Renal cortex interstitium (tissue), 15 donors: ENCODE measurements around the gene KRTAP4-2. TPM values are rescaled to one million over a fixed set of nuclear protein-coding genes. Genes with fewer than 3 reads are reported as not detected.
"Not testable (repeated sequence)": the region's sequence is repeated elsewhere in the genome, so short reads cannot be mapped to it uniquely, and the experiment has no call there.

ENCODE experiments used
- DNase-seq, 11 donors: peaks; one replicate each; pipeline ENCODE4 v3.0.0-alpha.2; 2013; ENCODE audit warnings: low read depth in 9 of 11, low spot score in 4 of 11; ENCODE audit errors: extremely low read depth in 1 of 11
- long read RNA-seq, 16 experiments: transcript quantifications; one replicate each; lab custom pipeline, GENCODE V29; 2026
- polyA plus RNA-seq, 3 donors: library from polyadenylated mRNA; unstranded; fragments of 120-200 nt; gene quantifications; one replicate each; pipeline ENCODE4 v1.2.1, GENCODE V29; 2013; ENCODE audit not compliant: insufficient read length in 3 of 3

KRTAP4-2 gene
- polyA plus RNA-seq: not detected
- long read RNA-seq, donor 1: 0 reads
- long read RNA-seq, donor 2: 0 reads
- long read RNA-seq, donor 3: 0 reads
- long read RNA-seq, donor 4: 0 reads
- long read RNA-seq, donor 5: 0 reads
- long read RNA-seq, donor 6: 0 reads
- long read RNA-seq, donor 7: 0 reads
- long read RNA-seq, donor 8: 0 reads
- long read RNA-seq, donor 9: 0 reads
- long read RNA-seq, donor 10: 0 reads
- long read RNA-seq, donor 11: 0 reads
- long read RNA-seq, donor 12: 0 reads
- long read RNA-seq, donor 13: 0 reads
- long read RNA-seq, donor 14: 0 reads
- long read RNA-seq, donor 15: 0 reads
- long read RNA-seq, donor 16: 0 reads

DNA sequence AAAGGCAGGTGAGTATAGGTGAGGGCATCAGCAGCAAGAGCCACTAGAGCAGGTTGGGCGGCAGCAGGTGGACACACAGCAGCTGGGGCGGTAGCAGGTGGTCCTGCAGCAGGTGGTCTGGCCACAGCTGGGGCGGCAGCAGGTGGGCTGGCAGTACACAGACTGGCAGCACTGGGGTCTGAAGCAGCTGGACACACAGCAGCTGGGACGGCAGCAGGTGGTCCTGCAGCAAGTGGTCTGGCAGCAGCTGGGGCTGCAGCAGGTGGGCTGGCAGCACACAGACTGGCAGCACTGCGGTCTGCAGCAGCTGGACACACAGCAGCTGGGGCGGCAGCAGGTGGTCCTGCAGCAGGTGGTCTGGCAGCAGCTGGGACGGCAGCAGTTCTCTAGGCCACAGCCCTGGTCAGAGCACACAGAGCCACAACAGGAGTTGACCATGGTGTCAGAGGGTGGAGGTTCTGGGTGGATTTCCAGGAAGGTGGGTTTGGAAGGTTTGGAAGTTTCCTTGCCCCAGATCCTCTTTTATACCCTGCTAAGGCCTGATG, at the start of gene KRTAP4-2:
TSS of gene KRTAP4-2 (minus strand) at position 495 of the 545 bp plus-strand sequence. CDS start at position 438, 57 bp downstream.
- no peak for DNase-seq

DNA sequence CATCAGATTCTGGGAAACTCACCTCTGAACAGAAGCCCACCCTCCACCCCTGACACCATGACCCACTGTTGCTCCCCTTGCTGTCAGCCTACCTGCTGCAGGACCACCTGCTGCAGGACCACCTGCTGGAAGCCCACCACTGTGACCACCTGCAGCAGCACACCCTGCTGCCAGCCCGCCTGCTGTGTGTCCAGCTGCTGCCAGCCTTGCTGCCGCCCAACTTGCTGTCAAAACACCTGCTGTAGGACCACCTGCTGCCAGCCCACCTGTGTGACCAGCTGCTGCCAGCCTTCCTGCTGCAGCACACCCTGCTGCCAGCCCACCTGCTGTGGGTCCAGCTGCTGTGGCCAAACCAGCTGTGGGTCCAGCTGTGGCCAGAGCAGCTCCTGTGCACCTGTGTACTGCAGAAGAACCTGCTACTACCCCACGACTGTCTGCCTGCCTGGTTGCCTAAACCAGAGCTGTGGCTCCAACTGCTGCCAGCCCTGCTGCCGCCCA, 48.6 kb upstream of the KRTAP4-2 start, which contains the start of gene KRTAP9-2:
TSS of gene KRTAP9-2 (plus strand) at position 51 of the 498 bp plus-strand sequence. CDS start at position 58, 7 bp downstream.
- not testable (repeated sequence) for DNase-seq

GRCh38 chr17:41226051-41226450, 48.0 kb upstream of the KRTAP4-2 start:
- no peak for DNase-seq

DNA sequence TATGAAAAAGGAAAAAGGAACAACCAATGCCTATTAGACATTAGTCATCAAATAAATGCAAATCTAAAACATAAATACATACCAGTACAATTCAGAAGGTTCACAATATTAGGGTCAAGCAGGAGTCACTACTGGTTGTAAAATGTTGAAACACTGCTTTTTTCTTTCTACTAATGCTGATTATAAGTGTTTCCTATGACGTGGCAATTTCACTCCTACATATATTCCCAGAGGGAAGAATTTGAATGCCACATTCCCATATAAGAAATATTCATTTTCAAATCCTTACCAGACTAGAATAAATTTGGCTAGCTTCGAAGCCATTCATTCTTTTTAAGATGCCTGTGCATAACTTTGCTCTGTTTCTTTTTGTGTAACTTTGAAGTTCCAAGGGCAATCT, 45.8 kb upstream of the KRTAP4-2 start:
- no peak for DNase-seq

GRCh38 chr17:41215681-41216080, 37.7 kb upstream of the KRTAP4-2 start:
- no peak for DNase-seq

DNA sequence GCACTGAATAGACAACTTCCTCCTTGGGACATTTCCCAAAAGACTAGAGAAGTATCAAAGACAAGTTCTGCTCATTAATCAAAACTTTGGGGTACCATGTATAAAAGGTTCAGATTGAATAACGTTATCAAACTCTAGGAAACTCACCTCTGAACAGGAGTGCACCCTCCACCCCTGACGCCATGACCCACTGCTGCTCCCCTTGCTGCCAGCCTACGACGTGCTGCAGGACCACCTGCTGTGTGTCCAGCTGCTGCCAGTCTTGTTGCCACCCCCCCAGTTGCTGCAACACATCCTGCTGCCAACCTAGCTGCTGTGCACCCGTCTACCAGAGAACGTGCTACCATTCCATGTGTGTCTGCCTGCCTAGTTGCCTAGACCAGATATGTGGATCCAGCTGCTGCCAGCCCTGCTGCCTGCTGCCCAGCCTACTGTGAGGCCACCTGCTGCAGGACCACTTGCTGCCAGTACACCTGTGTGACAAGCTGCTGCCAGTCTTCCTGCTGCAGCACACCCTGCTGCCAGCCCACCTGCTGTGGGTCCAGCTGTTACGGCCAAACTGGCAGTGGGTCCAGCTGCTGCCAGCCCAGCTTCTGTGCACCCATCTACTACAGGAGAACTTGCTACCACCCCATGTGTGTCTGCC, 34.6 kb upstream of the KRTAP4-2 start:
- DNase-seq: no peak

GRCh38 chr17:41211845-41212466, 33.9 kb upstream of the KRTAP4-2 start:
- no peak for DNase-seq

DNA sequence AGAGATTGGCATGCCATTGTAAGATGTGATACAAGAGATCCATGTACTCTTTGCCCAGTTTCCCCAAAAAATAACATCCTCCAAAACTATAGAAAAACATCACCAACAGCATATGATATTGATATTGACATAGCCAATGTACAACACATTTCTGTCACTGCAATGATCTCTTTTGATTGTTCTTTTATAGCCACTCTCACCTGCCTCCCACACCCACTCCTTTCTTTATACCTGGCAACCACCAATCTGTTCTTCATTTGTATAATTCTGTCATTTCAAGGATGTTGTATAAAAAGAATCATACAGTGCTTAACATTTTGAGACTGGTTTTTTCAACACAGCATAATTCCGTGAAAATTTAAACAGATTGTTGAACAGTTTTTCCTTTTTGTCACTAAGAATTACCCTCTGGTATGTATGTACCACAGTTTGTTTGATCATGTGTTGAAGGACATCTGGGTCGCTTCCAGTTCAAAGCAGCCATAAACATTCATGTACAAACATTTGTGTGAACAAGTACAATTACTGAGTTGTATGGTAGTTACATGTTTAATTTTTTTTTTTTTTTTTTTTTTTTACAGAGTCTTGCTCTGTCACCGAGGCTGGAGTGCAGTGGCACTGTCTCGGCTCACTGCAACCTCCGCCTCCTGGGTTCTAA, 21.5 kb upstream of the KRTAP4-2 start:
- no peak for DNase-seq

DNA sequence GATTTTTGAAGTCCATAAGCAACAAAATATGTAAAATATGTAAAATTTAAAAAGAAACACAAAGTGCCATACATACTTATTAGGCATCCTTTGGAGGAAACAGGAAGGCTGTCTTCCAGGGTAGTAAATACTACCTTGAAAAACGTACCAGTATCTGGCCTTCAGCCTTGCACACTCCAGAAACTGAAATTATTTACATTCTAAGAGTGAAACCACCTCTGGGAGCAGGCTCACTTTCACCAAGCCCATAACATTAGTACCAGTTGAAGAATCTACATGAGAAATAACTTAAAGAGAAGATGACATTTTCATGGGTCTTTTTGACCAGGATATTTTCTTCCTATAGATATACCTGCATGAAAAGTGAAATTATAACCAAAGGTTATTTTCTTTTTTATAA, 18.0 kb upstream of the KRTAP4-2 start:
- DNase-seq: no peak

GRCh38 chr17:41190328-41190727, 12.3 kb upstream of the KRTAP4-2 start:
- DNase-seq: no peak

DNA sequence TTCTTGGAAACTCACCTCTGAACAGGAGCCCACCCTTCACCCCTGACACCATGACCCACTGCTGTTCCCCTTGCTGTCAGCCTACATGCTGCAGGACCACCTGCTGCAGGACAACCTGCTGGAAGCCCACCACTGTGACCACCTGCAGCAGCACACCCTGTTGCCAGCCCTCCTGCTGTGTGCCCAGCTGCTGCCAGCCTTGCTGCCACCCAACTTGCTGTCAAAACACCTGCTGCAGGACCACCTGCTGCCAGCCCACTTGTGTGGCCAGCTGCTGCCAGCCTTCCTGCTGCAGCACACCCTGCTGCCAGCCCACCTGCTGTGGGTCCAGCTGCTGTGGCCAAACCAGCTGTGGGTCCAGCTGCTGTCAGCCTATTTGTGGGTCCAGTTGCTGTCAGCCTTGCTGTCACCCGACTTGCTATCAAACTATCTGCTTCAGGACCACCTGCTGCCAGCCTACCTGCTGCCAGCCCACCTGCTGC, 11.9 kb upstream of the KRTAP4-2 start, which contains the start of gene KRTAP9-1:
TSS of gene KRTAP9-1 (plus strand) at position 51 of the 482 bp plus-strand sequence. CDS start at position 51, 0 bp downstream.
- not testable (repeated sequence) for DNase-seq

GRCh38 chr17:41186872-41187271, 8.9 kb upstream of the KRTAP4-2 start:
- no peak for DNase-seq

- DNase-seq: no peak
Observed at GRCh38 chr17:41185001-41185400, 7.0 kb upstream of the KRTAP4-2 start.

GRCh38 chr17:41184480-41184961, 6.5 kb upstream of the KRTAP4-2 start, which contains the start of gene KRTAP4-1:
Gene KRTAP4-1 (minus strand): TSS chr17:41184911. CDS start chr17:41184854, 57 bp downstream.
- no peak for DNase-seq

GRCh38 chr17:41178843-41179616, 1.0 kb upstream of the KRTAP4-2 start:
- no peak for DNase-seq

- DNase-seq: no peak
Observed at GRCh38 chr17:41178341-41178740, 320 bp upstream of the KRTAP4-2 start.

DNA sequence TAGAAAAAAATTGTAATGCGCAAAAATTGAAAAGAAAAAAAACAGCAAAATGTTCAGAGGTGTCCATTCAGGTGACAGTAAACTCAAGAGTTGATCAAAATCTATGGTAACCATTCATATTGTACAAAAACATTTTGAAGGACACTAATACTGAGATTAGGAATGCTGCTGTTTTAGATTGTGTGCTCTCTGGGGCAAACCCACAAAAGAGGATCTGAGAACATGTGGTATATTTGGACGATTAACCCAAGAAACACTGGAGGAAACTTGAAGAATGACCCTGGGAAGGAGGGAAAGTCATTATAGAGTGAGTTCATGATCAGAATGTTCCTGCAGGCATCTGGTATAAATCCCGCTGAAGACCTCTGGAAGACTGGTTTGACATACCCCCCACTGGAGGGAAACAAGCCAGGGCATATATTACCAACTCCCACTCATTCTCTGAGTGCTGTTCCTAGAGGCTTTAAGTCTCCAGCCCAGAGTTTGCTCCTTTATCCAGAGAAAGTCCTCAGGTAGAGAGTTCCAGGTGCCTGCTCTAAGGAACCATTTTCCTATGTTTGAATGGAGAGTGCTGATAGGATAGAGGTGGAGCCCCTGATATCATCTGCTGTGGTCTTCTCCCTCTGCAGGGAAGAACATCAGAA, 1.2 kb downstream of the KRTAP4-2 start:
- DNase-seq: no peak
